ENCODE data around the gene PLBD1.

GRCh38 chr12:14548609-14549008 is 19.1 kb downstream of the PLBD1 start:
- TF ChIP-seq POLR2AphosphoS5 (IDR thresholded peaks at IDR 0.05; ENCODE audit: borderline replicate concordance, low read depth, low read length) (no peak), FOXP2 (optimal IDR thresholded peaks at IDR 0.05; ENCODE audit: control extremely low read depth, extremely low read length, insufficient read depth) (no peak)

Measured in SK-N-MC (cell line).